Fibroblast of pulmonary artery (primary cell): ENCODE results near the gene ELOVL2.

Experiments
- DNase-seq: peaks from one replicate; pipeline ENCODE4 v3.0.0-alpha.2; 2010; ENCODE audit warnings: low read depth
- H3K4me3 ChIP-seq: replicated peaks from 2 replicates; pipeline ENCODE4 v1.5.1; 2011; ENCODE audit warnings: low read depth, mild to moderate bottlenecking, control low read depth, low read length, moderate library complexity
- TF ChIP-seq, protein P1 (sequence below): IDR thresholded peaks from 2 replicates; pipeline ENCODE4 v1.5.1; 2011; ENCODE audit warnings: mild to moderate bottlenecking, control low read depth, low read length, inconsistent platforms; ENCODE audit errors: missing control alignments

The ELOVL2 gene

DNA sequence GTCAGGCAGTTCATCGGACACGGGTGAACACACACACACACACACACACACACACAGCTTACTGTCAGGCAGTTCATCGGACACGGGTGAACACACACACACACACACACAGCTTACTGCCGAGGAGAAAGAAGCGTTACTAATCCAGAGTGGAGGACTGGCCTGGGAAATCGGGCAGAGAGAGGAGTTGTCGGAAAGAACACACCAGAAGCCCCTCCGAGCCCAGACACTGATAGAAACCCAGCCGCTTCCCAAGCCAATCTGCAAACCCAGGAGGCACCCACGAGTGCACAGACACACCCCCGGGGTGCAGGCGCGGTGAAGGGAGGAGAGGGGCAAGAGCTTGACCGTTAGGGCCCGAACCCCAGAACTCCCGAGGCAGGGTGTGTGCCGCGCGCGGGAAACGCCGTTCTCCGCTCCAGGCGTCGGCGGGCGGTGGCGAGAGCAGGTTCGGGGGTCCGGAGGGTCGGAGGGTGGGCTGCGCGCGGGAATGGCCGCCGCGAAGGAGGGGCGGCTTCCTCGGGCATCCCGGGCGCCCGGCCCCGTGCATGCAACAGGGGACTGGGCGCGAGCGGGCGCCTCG is 636 bp downstream of the ELOVL2 start:
- DNase-seq = peak; percentile 37
- TF ChIP-seq, protein P1, sequence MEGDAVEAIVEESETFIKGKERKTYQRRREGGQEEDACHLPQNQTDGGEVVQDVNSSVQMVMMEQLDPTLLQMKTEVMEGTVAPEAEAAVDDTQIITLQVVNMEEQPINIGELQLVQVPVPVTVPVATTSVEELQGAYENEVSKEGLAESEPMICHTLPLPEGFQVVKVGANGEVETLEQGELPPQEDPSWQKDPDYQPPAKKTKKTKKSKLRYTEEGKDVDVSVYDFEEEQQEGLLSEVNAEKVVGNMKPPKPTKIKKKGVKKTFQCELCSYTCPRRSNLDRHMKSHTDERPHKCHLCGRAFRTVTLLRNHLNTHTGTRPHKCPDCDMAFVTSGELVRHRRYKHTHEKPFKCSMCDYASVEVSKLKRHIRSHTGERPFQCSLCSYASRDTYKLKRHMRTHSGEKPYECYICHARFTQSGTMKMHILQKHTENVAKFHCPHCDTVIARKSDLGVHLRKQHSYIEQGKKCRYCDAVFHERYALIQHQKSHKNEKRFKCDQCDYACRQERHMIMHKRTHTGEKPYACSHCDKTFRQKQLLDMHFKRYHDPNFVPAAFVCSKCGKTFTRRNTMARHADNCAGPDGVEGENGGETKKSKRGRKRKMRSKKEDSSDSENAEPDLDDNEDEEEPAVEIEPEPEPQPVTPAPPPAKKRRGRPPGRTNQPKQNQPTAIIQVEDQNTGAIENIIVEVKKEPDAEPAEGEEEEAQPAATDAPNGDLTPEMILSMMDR = no peak
- peak overlapping the region; percentile 55 for H3K4me3 ChIP-seq

DNA sequence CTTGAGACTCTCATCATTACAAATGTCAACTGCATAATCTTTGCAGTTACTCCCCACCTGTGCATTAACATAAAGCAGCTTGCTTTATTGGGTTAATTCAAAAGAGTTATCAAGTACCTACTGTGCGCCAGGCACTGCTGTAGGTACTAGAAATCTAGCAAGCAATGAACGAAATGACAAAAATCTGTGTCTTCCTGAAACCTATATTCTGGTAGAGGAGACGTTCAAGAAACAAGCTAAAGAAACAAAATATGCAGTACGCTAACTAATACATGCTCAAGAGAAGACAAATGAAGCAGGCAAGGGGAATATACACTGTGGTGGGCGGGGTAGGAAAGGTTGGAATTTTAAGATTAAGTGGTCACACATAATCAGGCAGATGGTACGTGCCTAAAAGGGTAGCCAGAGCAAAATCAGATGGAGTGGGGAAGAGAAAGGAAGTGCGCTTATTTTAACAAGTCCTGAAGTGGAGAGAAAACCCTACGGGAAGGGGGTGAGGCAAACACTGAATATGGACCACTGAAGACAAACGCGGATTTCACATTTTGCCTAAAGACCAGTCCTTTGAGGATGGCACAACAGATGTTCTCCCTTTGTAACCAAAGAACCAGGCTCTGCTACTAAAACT is 1.2 kb downstream of the ELOVL2 start:
- TF ChIP-seq, protein P1 = no peak
- DNase-seq = no peak
- H3K4me3 ChIP-seq = peak overlapping the region; percentile 55

DNA sequence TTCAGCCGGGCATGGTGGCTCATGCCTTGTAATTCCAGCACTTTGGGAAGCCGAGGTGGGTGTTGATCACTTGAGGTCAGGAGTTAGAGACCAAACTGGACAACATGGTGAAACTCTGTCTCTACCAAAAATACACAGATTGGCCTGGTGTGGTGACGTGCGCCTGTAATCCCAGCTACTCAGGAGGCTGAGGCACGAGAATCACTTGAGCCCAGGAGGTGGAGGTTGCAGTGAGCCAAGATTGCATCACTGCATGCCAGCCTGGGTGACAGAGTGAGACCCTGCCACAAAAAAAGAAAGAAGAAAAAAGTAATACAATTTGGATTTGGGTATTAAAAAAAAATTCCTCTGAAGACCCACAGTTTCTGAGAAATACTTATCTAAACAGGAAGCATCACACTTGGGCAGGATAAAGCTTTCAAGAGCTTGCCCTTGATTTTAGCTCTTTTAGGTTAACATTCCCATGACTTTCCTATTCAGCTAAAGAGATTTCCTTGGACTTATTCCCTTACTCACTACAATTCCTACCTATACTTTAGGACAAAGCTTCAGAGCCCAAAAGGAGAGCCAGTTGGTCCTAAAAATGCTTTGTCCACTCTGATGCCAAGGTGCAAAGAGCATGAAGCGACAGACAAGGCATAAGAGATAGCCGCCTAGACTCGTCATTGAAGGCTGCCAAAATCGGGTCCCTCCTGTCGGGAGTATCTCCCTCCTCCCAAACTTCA is 1.9 kb downstream of the ELOVL2 start:
- TF ChIP-seq, protein P1 = no peak
- DNase-seq = no peak
- H3K4me3 ChIP-seq = peak overlapping the region; percentile 55

DNA sequence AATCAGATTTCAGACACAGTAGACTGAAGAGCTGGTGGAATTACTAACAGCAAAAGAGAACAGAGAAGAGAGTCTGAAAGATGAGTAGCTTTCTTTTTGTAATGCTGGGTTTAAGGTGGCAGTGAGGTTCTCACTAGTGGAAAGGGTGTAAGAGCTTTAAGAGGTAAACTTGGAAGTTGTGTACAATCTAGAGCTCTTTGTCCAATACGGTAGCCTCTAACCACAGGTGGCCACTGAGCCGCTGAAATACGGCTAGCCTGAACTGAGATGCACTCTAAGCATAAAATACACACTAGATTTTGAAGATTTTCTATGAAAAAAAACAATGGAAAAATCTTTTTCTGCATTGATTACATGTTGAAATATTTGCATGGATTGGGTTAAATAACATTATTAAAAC is 4.0 kb downstream of the ELOVL2 start:
- H3K4me3 ChIP-seq = no peak overlapping the region
- DNase-seq = no peak
- TF ChIP-seq, protein P1 = no peak

DNA sequence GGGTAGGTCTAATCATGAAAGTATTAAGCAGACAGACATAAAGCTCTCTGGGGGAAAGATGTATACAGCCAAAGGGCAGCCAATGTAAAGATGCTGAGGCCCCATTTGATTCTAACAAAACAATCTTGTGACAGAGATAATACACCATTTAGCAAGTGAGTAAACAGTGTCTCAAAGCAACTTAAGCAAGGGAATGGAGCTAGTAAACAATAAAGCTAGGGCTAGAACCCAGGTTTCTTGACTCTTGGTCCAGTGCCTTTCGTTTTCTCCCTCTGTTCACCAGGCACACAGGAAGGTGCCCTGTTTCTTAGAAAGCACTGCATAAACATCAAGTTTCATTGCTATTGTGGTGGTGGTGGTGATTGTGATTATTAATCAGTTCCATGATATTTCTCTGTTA is 5.1 kb downstream of the ELOVL2 start:
- TF ChIP-seq, protein P1 = no peak
- no peak for DNase-seq
- H3K4me3 ChIP-seq = no peak overlapping the region

DNA sequence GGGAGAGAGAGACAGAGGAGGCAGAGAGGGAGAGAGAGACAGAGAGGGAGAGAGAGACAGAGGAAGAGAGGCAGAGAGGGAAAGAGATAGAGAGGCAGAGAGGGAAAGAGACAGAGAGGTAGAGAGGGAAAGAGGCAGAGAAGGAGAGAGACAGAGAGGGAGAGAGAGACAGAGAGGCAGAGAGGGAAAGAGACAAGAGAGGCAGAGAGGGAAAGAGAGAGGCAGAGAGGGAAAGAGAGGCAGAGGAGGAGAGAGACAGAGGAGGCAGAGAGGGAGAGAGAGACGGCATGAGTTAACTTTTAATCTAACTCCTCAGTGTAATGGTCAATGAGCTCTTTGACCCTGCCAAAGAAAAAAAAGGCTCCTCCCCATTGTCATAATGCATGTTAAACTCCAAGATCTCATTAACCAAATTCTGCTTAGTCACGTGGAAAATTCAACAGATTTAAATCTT is 7.1 kb downstream of the ELOVL2 start:
- no peak for DNase-seq
- no peak overlapping the region for H3K4me3 ChIP-seq
- TF ChIP-seq, protein P1 = no peak

DNA sequence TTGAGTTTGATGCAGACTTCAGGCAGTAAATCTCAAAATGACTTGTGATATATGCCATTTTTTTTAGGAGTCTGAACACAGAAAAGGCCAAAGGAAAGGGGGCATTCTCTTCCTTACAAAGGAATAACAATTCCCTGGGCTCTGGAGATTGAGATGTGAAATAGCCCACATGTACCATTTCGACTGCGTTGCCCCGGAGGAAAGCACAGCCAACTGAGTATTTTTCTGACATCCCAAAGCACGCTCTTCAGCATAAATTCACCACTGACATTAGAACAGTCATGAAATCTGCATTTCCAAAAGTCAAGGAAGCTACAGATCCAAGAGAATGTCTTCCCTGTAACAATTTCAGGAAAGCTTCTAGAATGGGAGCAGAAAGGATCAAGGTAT is 7.8 kb downstream of the ELOVL2 start:
- TF ChIP-seq, protein P1 = no peak
- DNase-seq = no peak
- H3K4me3 ChIP-seq = no peak overlapping the region
